Measurements from ENCODE around the gene CCDC33. TPM values are rescaled to one million over a fixed set of nuclear protein-coding genes. Genes with fewer than 3 reads are reported as not detected.

The CCDC33 gene
- total and polyA plus RNA-seq, 2 donors (not counting 3 experiments of a cell fraction or from before 2014, with no cell fraction given) = not detected

- Histone ChIP-seq H3K9me3 (replicated peaks; ENCODE audit: control insufficient read depth, insufficient read depth, low read length) (no peaks in the 10 kb centered on the region), H3K27me3 (ENCODE audit: control insufficient read depth in 2 of 2, insufficient read depth in 2 of 2, low read length in 2 of 2) (no peaks in the 10 kb centered on the region), H4K20me1 (replicated peaks; ENCODE audit: control insufficient read depth, extremely low read depth, insufficient read depth, low read length) (no peaks in the 10 kb centered on the region), H3K79me2 (ENCODE audit: control insufficient read depth, insufficient read depth, low read length) (no peaks in the 10 kb centered on the region), H3K4me2 (ENCODE audit: insufficient read depth, low read length) (no peak overlapping the region), H2AFZ (ENCODE audit: low read depth, low read length) (no peak overlapping the region), H3K9me1 (replicated peaks; ENCODE audit: control insufficient read depth, extremely low read depth, insufficient read depth, low read length) (no peaks in the 10 kb centered on the region), H3K4me1 (ENCODE audit: control insufficient read depth, extremely low read depth, insufficient read depth, low read length) (peaks cover 28% of the 10 kb centered on the region), H3K4me3 (replicated peaks in 1 of 3; ENCODE audit: insufficient read depth in 1 of 3, low read depth in 1 of 3, low read length in 3 of 3) (no peak overlapping the region), H3K36me3 (ENCODE audit: control insufficient read depth in 2 of 2, extremely low read depth in 1 of 2, insufficient read depth in 2 of 2, low read length in 2 of 2) (no peaks in the 10 kb centered on the region), H3K27ac (ENCODE audit: insufficient read depth, low read depth, low read length) (no peak overlapping the region), H3K9ac (replicated peaks; ENCODE audit: extremely low read depth, insufficient read depth, low read length) (no peak overlapping the region)
- FAIRE-seq = no peak
- no peak for DNase-seq (ENCODE audit: low read depth, low spot score)
- intact Hi-C loops (cut with micrococcal nuclease) (loop anchor here (2.0 kb wide), 1 partner anchor 19 kb away; no protein-coding TSS in a partner anchor), dilution Hi-C loops (cut with MboI; ENCODE audit: extremely low pct_ligation_motif_present, low sequenced_read_pairs) (no loop called here)
- BruUV-seq (replicated peaks) = no TSS peak
- POLR2A ChIA-PET = no interaction called here
- CTCF ChIA-PET = interaction anchor here (0.9 to 13.9 kb wide), 12 partner anchors 10 to 385 kb away, joined by 3 to 313 read pairs (median 6); partner anchors contain the start of genes SEMA7A and UBL7
- TF ChIP-seq EZH2 (IDR thresholded peaks at IDR 0.05; ENCODE audit: borderline replicate concordance, low read depth, low read length, severe bottlenecking) (no peak), FOS (IDR thresholded peaks at IDR 0.05; ENCODE audit: borderline replicate concordance, insufficient read depth, low read length) (no peak), CTCF (IDR thresholded peaks at IDR 0.05; ENCODE audit: extremely low read depth in 1 of 2, insufficient read depth in 1 of 2, low read depth in 1 of 2, low read length in 2 of 2) (no peak), POLR2A (IDR thresholded peaks at IDR 0.05; ENCODE audit: low read depth, low read length) (no peak), GATA2 (IDR thresholded peaks at IDR 0.05; ENCODE audit: insufficient read depth, insufficient read length, low read depth, low read length) (no peak), MAX (IDR thresholded peaks at IDR 0.05; ENCODE audit: insufficient read depth, insufficient read length) (no peak), POLR2AphosphoS5 (IDR thresholded peaks at IDR 0.05; ENCODE audit: insufficient read depth, low read depth, low read length) (no peak), JUN (IDR thresholded peaks at IDR 0.05; ENCODE audit: borderline replicate concordance, insufficient read depth, insufficient read length, low read depth) (no peak), MYC (IDR thresholded peaks at IDR 0.05; ENCODE audit: low read depth, low read length) (no peak)
These were observed 147.8 kb downstream of the CCDC33 start for GRCh38 chr15:74383695-74384565.

All from endothelial cell of umbilical vein (primary cell).